GM12801 (cell line): ENCODE data around the gene ZNF200.

ENCODE experiments used
- TF ChIP-seq, protein P1 (sequence below): IDR thresholded peaks from one replicate; pipeline ENCODE4 v1.5.1; 2011; ENCODE audit warnings: control low read depth; ENCODE audit not compliant: insufficient read length; ENCODE audit errors: extremely low read depth

The ZNF200 gene

DNA sequence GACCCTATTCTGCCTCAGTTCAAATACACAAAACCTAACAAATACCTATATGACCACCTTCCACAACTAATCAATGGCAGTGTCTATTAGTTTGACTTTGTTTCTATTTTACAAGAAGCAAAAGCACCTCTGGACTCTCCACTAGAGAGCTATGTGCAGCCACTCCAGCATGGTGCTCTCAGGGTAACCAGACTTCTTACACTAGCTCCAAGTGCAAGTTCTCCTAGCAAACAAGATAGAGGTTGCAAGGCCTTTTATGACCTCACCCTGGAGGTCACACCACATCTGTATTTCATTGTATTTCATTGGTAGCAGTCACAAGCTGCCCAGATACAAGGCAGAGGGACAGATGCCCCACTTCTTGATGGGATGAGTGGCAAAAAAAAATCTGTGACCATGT is 40.0 kb upstream of the ZNF200 start:
- TF ChIP-seq, protein P1, sequence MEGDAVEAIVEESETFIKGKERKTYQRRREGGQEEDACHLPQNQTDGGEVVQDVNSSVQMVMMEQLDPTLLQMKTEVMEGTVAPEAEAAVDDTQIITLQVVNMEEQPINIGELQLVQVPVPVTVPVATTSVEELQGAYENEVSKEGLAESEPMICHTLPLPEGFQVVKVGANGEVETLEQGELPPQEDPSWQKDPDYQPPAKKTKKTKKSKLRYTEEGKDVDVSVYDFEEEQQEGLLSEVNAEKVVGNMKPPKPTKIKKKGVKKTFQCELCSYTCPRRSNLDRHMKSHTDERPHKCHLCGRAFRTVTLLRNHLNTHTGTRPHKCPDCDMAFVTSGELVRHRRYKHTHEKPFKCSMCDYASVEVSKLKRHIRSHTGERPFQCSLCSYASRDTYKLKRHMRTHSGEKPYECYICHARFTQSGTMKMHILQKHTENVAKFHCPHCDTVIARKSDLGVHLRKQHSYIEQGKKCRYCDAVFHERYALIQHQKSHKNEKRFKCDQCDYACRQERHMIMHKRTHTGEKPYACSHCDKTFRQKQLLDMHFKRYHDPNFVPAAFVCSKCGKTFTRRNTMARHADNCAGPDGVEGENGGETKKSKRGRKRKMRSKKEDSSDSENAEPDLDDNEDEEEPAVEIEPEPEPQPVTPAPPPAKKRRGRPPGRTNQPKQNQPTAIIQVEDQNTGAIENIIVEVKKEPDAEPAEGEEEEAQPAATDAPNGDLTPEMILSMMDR, result no peak

- TF ChIP-seq, protein P1, result no peak
These were observed 39.5 kb upstream of the ZNF200 start for GRCh38 chr16:3274490-3274889.

GRCh38 chr16:3268294-3268693 is 33.3 kb upstream of the ZNF200 start:
- TF ChIP-seq, protein P1, result no peak

- TF ChIP-seq, protein P1, result no peak
These were observed 32.0 kb upstream of the ZNF200 start for GRCh38 chr16:3266873-3267537.

DNA sequence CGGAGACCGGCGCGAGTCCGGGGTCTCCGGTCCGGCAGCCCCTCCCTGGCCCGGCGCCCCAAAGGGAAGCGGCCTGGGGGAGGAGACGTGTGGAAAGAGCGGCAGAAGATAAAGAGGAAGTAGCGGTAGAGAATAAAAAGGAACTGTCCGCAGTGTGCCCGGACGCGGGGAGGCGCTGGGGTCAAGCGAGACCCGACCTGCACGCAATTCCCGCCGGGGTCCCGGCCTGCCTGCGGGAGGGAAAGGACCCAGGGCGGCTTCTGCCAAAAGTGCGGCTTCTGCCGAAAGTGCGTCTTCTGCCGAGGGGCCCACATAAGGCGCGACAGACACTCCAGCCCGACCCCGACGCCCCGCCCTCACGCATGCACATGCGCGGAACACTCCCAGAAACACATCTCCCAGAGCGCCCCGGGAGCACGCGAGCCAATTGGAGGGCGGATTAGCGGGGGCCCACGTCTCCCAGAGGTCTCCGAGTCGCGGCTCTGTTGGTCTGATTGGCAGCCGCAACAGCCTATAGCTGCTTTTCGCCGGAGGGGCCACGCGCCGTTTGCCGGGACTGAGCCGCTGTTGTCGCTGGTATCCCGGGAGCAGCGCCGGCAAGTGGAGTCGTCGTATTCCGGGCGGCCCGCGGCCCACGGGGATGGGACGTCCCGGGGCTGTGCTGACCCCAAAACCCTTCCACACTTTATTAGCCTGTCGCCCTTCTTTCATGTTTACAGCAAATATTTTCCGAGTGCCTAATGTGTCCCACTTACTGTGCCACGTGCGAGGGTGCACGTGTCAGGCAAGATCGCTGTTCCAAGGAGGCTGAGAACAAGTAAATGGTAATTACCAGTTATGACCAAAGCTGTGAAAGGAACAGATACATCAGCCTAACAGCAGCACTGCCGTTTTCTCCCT is 29.4 kb upstream of the ZNF200 start:
- TF ChIP-seq, protein P1, result no peak

DNA sequence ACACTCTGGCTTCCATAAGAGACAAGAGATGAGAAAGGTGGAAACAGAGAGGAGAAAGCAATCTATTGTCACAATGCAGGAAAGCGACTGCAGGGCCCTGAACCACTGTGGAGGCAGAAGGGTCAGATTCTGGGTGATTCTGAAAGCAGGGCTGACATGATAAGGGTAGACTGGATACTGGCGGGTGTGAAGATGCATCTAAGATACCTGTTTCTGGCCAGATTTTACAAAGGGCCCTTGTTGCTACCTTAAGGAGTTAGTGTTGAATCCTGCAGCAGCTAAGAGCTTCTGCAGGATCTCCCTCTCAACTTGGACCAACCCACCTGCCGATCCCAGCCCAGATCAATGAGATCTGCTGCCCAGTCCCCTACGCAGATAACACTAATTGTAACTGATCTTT is 27.6 kb upstream of the ZNF200 start:
- TF ChIP-seq, protein P1, result no peak

DNA sequence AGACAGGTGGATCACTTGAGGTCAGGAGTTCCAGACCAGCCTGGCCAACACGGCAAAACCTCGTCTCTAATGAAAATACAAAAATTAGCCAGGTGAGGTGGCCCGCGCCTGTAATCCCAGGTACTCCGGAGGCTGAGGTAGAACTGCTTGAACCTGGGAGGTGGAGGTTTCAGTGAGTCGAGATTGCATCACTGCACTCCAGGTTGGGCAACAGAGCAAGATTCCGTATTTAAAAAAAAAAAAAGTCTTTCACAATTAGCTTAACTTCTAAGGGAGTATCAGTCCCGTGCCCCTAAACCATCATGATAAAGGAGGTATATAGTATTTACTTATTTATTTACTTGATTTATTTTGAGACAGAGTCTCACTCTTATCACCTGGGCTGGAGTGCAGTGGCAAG is 24.9 kb upstream of the ZNF200 start:
- TF ChIP-seq, protein P1, result no peak
